ENCODE data around the gene ANXA4. TPM values are rescaled to one million over a fixed set of nuclear protein-coding genes. Genes with fewer than 3 reads are reported as not detected.
"Not testable (repeated sequence)": the region's sequence is repeated elsewhere in the genome, so short reads cannot be mapped to it uniquely, and the experiment has no call there.

ANXA4 gene
- total RNA-seq, 1 experiment from 2014 or later = 82.9 TPM

GRCh38 chr2:69735686-69736085 lies 6.2 kb upstream of the ANXA4 start:
- H3K27ac ChIP-seq = no peak overlapping the region
- intact Hi-C loops (cut with micrococcal nuclease; ENCODE audit: unreplicated experiment) = no loop called here
- no peaks in the 10 kb centered on the region for H3K79me2 ChIP-seq (ENCODE audit: low read depth)
- no TSS peak for BruUV-seq (replicated peaks)
- no peaks in the 10 kb centered on the region for H4K20me1 ChIP-seq (ENCODE audit: insufficient read depth)
- H3K27me3 ChIP-seq (ENCODE audit: insufficient read depth, low read depth) = no peaks in the 10 kb centered on the region
- H2AFZ ChIP-seq = no peak overlapping the region
- no peak overlapping the region for H3K4me2 ChIP-seq
- H3K9me2 ChIP-seq (ENCODE audit: insufficient read depth) = no peaks in the 10 kb centered on the region
- H3K4me1 ChIP-seq (replicated peaks; ENCODE audit: insufficient read depth) = peaks cover 32% of the 10 kb centered on the region
- H3K4me3 ChIP-seq = no peak overlapping the region
- POLR2A ChIA-PET (ENCODE audit: unreplicated experiment) = no interaction called here
- DNase-seq = no peak
- no peaks in the 10 kb centered on the region for H3K36me3 ChIP-seq (ENCODE audit: low read depth)
- TF ChIP-seq EZH2 (IDR thresholded peaks at IDR 0.05; ENCODE audit: low read depth) = no peak
- H3F3A ChIP-seq (ENCODE audit: insufficient read depth, low read depth) = peaks cover 10% of the 10 kb centered on the region
- H3K9me3 ChIP-seq (ENCODE audit: insufficient read depth, low read depth) = no peaks in the 10 kb centered on the region
- CTCF ChIA-PET = no interaction called here

GRCh38 chr2:69738149-69738548 lies 3.8 kb upstream of the ANXA4 start:
- POLR2A ChIA-PET (ENCODE audit: unreplicated experiment); H4K20me1 ChIP-seq (ENCODE audit: insufficient read depth): not testable (repeated sequence)

DNA sequence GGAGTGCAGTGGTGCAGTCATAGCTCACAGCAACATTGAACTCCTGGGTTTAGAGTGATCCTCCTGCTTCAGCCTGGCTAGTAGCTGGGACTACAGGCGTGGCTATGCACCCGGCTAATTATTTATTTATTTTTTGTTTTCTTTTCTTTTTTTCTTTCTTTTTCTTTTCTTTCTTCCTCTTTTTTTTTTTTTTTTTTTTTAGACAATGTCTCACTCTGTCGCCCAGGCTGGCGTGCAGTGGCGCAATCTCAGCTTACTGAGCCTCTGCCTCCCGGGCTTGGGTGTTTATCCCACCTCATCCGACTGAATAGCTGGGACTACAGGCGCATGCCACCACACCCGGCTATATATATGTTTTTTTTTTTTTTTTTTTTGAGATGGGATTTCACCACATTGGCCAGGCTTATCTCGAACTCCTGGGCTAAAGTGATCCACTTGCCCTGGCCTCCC lies 1.4 kb upstream of the ANXA4 start:
- H3K27me3 ChIP-seq (ENCODE audit: insufficient read depth, low read depth) = no peaks in the 10 kb centered on the region
- H3K4me1 ChIP-seq (replicated peaks; ENCODE audit: insufficient read depth) = peaks cover 51% of the 10 kb centered on the region
- peak overlapping the region; percentile 99 for H3K4me2 ChIP-seq
- intact Hi-C loops (cut with micrococcal nuclease; ENCODE audit: unreplicated experiment) = loop anchor here (2.0 to 5.0 kb wide), 3 partner anchors 26 to 152 kb away; partner anchors contain the start of gene SNRNP27
- peak overlapping the region; percentile 98 for H2AFZ ChIP-seq
- peak in 1 of 2 experiments; percentile 38 for DNase-seq
- peak overlapping the region; percentile 71; the same call in 1 of the 2 replicates for H3K4me3 ChIP-seq
- TF ChIP-seq, protein P1, sequence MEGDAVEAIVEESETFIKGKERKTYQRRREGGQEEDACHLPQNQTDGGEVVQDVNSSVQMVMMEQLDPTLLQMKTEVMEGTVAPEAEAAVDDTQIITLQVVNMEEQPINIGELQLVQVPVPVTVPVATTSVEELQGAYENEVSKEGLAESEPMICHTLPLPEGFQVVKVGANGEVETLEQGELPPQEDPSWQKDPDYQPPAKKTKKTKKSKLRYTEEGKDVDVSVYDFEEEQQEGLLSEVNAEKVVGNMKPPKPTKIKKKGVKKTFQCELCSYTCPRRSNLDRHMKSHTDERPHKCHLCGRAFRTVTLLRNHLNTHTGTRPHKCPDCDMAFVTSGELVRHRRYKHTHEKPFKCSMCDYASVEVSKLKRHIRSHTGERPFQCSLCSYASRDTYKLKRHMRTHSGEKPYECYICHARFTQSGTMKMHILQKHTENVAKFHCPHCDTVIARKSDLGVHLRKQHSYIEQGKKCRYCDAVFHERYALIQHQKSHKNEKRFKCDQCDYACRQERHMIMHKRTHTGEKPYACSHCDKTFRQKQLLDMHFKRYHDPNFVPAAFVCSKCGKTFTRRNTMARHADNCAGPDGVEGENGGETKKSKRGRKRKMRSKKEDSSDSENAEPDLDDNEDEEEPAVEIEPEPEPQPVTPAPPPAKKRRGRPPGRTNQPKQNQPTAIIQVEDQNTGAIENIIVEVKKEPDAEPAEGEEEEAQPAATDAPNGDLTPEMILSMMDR (conservative IDR thresholded peaks at IDR 0.05) = no peak
- no peak for TF ChIP-seq EZH2 (IDR thresholded peaks at IDR 0.05; ENCODE audit: low read depth)
- H3K79me2 ChIP-seq (ENCODE audit: low read depth) = peaks cover 26% of the 10 kb centered on the region
- ChIA-PET POLR2A (ENCODE audit: unreplicated experiment) (interaction anchor here (0.5 to 0.6 kb wide), 2 partner anchors 76 to 410 kb away, joined by 3 to 4 read pairs; no protein-coding TSS in a partner anchor), CTCF (interaction anchor here (0.6 to 2.3 kb wide), 5 partner anchors 15 to 175 kb away, joined by 3 to 14 read pairs (median 3); no protein-coding TSS in a partner anchor)
- peaks cover 20% of the 10 kb centered on the region for H3F3A ChIP-seq (ENCODE audit: insufficient read depth, low read depth)
- no peaks in the 10 kb centered on the region for H3K9me3 ChIP-seq (ENCODE audit: insufficient read depth, low read depth)
- peak overlapping the region; percentile 72 for H3K27ac ChIP-seq
- no peaks in the 10 kb centered on the region for H3K36me3 ChIP-seq (ENCODE audit: low read depth)
- H4K20me1 ChIP-seq (ENCODE audit: insufficient read depth) = no peaks in the 10 kb centered on the region
- H3K9me2 ChIP-seq (ENCODE audit: insufficient read depth) = no peaks in the 10 kb centered on the region
- BruUV-seq (replicated peaks) = no TSS peak

More at GRCh38 chr2:69738149-69738548, 3.8 kb upstream of the ANXA4 start:
- H3K27me3 ChIP-seq (ENCODE audit: insufficient read depth, low read depth); H3K4me3 ChIP-seq; H3K27ac ChIP-seq; BruUV-seq (replicated peaks); intact Hi-C loops (cut with micrococcal nuclease; ENCODE audit: unreplicated experiment); H3K9me2 ChIP-seq (ENCODE audit: insufficient read depth); H3K36me3 ChIP-seq (ENCODE audit: low read depth); H2AFZ ChIP-seq; H3K9me3 ChIP-seq (ENCODE audit: insufficient read depth, low read depth): not testable (repeated sequence)
- peaks cover 10% of the 10 kb centered on the region; the same call in 1 of the 2 replicates for H3K79me2 ChIP-seq (ENCODE audit: low read depth)
- peak; percentile 12 to 65 for DNase-seq
- peaks cover 20% of the 10 kb centered on the region for H3F3A ChIP-seq (ENCODE audit: insufficient read depth, low read depth)
- peaks cover 44% of the 10 kb centered on the region for H3K4me1 ChIP-seq (replicated peaks; ENCODE audit: insufficient read depth)
- H3K4me2 ChIP-seq = peak overlapping the region; percentile 53
- CTCF ChIA-PET = interaction anchor here (1.5 kb wide), 1 partner anchor 13 kb away, joined by 4 read pairs; no protein-coding TSS in a partner anchor

DNA sequence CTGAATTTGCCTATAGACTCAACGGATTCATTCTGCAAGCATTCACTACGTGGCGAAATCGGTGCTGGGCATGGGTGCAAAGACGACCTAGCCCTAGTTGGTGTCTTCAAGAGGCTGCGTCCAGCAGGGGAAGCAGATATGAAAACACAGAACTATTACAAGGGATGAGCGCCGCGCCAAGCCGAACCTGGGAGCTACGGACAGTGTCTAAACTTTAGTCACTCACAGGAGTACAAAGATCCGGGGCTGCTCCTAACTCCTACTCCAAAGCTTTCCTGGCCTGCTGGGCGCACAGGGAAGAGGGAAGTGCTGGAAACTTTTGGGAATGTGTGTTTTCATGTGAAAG lies 732 bp upstream of the ANXA4 start:
- H3K79me2 ChIP-seq (ENCODE audit: low read depth) = peaks cover 27% of the 10 kb centered on the region
- H3K4me3 ChIP-seq = peak overlapping the region; percentile 71
- peak overlapping the region; percentile 98 for H2AFZ ChIP-seq
- intact Hi-C loops (cut with micrococcal nuclease; ENCODE audit: unreplicated experiment) = loop anchor here (1.0 to 5.0 kb wide), 4 partner anchors 26 to 151 kb away; partner anchors contain the start of gene SNRNP27
- no peaks in the 10 kb centered on the region for H3K9me2 ChIP-seq (ENCODE audit: insufficient read depth)
- peaks cover 23% of the 10 kb centered on the region for H3F3A ChIP-seq (ENCODE audit: insufficient read depth, low read depth)
- TF ChIP-seq, protein P1 (conservative IDR thresholded peaks at IDR 0.05) = no peak; the same call in 1 of the 2 replicates
- TF ChIP-seq EZH2 (IDR thresholded peaks at IDR 0.05; ENCODE audit: low read depth) = no peak
- ChIA-PET POLR2A (ENCODE audit: unreplicated experiment) (interaction anchor here (0.6 kb wide), 1 partner anchor 94 kb away, joined by 4 read pairs; no protein-coding TSS in a partner anchor), CTCF (interaction anchor here (0.6 to 2.3 kb wide), 4 partner anchors 16 to 173 kb away, joined by 3 to 14 read pairs (median 4); no protein-coding TSS in a partner anchor)
- peak overlapping the region; percentile 99 for H3K4me2 ChIP-seq
- no peaks in the 10 kb centered on the region for H3K27me3 ChIP-seq (ENCODE audit: insufficient read depth, low read depth)
- H3K4me1 ChIP-seq (replicated peaks; ENCODE audit: insufficient read depth) = peaks cover 51% of the 10 kb centered on the region
- H3K36me3 ChIP-seq (ENCODE audit: low read depth) = no peaks in the 10 kb centered on the region
- TSS peak; percentile 97 for BruUV-seq (replicated peaks)
- DNase-seq = peak; percentile 44 to 65
- peak overlapping the region; percentile 72 for H3K27ac ChIP-seq
- no peaks in the 10 kb centered on the region for H4K20me1 ChIP-seq (ENCODE audit: insufficient read depth)
- no peaks in the 10 kb centered on the region for H3K9me3 ChIP-seq (ENCODE audit: insufficient read depth, low read depth)
